ENCODE results near the gene NUDC.
A peak's percentile ranks its signal among the peaks of the same experiment; 100 is the strongest.

NUDC gene

DNA sequence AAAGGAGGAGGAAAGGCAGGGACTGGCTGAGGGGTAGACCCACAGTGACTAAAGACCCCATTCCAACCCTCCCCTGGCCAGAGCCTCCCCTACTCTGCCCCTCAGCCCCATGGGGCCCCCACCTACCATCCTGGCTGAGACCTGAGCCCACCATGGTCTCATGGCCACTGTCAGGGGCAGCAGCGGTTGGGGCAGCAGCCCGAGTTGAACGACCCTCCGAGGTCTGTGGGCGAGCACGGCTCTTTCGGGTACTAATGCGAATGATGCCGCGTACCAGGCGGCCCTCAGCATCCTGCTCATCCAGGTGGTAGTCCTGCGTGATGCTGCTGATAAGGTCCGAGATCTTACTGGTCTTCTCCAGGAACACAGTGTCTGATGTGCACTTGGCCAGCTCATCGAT is 29.7 kb downstream of the NUDC start:
- no peak for DNase-seq (ENCODE audit: low spot score)

DNA sequence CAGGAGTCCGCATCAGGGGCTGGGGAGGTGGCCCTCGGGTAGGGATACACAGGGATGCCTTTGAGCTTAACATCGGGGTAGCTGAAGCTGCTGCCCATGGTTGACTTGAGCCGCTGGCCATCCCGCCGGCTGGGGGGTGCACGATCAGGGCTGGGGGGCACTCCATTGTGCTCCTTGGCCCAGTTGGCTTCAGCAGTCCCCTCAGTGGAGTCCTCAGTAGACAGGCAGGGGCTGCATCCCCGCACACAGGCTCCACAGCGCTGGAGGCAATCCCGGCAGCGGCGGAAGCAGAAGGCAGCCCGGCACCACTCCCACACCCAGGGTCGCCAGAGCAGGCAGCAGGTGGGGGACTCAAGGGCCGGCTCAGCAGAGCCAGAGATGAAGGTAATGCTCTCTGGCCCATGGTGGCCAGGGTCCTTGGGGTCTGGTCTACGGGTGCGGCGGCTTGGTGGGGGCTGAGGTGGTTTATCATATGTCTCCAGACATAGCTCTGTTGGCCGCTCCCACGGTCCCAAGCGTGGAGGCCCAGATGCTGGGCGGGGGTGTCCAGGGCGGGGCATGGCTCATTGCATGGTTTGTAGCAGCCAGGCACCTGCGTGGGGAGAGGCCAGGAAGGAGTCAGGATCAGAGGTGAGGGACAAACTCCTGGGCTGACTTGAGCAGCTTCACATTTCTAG is 30.4 kb downstream of the NUDC start:
- DNase-seq (ENCODE audit: low spot score) = no peak

DNA sequence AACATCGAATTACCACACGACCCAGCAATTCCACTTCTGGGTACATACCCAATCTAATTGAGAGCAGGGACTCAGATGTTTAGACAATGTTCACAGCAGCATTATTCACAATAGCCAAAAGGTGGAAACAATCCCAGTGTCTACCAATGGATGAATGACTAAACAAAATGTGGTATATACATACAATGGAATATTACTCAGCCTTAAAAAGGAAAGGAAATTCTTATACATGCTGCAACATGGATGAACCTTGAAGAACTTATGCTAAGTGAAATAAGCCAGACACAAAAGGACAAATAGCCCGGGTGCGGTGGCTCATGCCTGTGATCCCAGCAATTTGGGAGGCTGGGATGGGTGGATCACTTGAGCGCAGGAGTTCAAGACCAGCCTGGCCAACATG is 31.8 kb downstream of the NUDC start:
- DNase-seq (ENCODE audit: low spot score) = no peak

DNA sequence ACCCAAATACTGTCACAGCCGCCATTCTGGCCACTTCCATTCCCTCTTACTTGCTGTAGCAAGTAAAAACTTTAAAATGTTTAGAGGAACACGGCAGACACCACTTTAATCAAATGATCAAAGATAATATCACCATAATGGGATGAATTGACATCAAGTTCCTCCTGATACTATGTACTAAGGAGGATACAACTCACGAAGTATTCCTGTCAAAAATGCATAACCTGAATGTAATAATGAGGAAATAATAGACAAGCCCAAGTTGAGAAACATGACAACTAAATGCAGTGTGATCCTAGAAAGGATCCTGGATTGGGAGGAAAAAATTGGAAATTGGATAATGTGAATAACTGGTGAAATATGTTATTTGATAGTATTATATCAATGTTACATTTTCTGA is 34.8 kb downstream of the NUDC start:
- DNase-seq (ENCODE audit: low spot score) = no peak

DNA sequence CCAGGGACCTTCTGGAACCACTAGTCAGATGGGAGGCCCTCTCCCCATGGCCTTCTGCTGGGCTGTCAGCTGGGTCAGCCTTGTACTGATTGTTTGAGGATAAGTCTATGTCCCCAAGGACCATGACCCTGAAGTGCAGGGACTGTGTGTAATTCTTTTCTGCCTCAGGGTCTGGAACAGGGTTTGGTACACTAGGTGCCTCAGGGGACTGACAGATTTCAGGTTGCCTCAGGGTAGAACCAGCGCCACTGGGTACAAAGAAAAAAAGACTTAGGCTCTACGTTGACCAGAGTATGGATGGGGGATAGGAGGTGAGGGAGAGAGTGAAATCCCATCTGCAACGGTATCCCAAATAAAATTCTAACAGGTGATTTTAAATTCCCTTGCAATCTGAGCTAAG is 35.8 kb downstream of the NUDC start:
- DNase-seq (ENCODE audit: low spot score) = no peak

DNA sequence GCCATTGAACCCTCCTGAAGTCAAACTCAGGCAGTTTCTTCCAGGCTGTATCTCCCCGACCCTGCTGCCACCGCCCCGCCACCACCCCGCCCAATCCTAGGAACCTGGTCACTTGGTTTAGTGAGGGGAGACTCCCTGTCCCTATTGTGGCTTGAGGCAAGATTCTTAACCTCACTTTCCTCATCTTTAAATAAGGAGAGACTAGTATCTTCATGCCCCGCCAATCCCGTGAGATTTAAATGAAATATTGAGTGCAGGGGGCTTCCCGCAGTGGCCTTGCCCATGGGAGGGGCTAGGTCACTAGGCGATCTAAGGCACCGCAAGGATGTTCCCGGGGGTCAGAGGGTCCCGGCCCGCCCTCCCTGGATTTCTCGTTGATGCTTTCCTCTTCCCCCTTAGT is 37.7 kb downstream of the NUDC start:
- DNase-seq (ENCODE audit: low spot score) = no peak

DNA sequence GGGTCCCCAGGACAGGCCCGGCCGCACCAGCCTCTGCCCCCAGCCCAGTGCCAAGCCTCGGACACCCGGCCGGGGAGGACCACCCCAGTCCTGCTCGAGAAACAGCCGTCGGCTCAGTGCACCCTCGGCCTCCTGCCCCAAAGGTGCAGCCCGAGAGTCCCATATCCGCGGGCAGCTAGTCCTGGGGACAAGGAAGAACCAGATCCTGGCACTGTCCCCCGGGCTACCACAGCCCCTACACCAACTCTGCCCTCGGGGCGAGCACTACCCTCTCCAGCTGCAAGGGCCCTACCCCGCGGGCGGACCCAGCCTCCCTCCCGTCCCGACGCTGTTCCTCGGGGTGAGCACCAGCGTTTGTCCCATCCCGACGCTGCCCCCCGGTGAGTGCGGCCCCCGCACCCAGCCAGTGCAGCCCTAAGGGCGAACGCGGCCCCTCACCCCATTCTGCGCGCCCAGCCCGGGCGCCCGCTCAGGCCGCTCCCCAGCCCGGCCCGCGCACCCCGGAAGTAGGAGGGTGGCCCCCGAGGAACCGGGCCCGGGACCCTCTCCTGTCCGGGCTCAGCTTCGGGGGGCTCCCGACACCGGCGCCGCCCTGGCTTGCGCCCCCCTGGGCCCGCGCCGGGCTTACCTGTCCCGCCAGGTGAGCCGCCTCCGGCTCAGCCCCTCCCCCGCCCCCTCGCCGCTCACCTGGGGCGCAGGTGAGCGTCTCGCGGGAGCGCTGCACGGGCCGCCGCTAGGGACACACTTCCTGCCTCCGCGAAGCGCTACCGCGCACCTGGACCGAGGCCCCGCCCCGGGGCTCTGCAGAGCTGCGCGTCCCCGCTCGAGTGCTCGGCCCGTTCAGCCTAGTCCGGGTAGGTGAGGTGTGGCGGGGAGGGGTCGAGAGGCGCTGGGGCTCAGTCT is 38.4 kb downstream of the NUDC start, which contains the start of gene KDF1:
TSS of gene KDF1 (minus strand) at position 747 of the 903 bp plus-strand sequence. CDS start 8,088 bp downstream, outside the sequence.
- peak; percentile 61 for DNase-seq (ENCODE audit: low spot score)

DNA sequence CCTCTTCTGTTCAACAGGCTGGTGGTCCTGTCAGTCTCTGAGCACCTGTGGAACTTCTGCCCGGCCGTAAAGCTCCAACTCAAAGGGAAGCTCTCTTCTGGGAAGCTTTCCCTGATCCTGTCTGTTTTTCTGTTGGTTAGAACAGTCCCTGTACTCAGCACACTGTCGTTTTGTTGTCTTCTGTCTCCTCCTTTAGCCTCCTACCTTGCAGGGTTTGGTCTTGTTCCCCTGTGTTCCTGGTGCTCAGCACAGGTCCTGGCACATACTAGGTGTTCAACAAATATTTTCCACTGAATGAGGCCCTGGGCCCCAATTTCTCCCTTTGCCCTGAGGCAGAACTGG is 39.1 kb downstream of the NUDC start:
- no peak for DNase-seq (ENCODE audit: low spot score)

DNA sequence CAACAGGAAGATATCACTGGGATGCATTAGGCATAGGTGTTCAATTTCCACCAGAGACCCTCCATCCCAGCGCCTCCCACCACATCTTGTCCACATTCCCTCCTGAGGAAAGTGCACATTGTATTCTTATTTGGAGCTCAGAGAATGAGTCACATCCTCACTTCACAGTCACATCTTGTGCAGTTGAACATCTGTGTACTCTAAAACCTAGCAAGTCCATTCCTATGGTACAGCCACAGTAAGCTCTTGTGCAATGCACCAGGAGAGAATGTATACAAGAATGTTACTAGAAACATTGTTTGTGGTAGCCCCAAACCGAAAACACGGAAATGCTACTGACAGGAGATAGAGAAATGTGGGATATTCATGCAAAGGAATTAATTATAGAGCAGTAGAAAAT is 40.3 kb downstream of the NUDC start:
- DNase-seq (ENCODE audit: low spot score) = no peak

DNA sequence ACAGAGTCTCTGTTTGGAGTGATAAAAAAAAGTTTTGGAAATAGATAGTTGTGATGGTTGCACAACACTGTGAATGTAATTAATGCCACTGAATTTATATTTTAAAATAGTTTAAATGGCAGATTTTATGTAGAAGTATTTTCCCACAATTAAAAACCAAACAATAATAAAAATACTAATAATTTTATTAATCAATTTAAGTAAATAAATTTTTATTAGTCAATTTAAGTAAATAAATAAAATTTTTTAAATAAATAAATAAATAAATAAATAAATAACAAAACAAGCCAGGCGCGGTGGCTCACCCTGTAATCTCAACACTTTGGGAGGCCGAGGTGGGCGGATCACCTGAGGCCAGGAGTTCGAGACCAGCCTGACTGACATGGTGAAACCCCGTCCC is 43.7 kb downstream of the NUDC start:
- DNase-seq (ENCODE audit: low spot score) = no peak

DNA sequence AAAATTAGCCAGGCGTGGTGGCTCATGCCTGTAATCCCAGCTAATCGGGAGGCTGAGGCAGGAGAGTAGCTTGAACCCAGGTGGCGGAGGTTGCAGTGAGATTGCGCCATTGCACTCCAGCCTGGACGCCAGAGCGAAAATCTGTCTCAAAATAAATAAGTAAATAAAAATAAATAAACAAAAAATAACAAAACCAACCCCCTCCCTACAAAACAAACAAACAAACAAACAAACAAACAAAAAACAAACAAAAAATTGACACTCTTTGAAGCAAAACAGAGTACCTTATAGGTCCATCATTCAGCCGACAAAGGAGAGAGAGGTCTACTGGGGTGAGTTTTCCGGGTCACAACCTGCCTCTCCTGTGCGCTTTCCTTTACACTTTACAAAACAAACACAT is 44.1 kb downstream of the NUDC start:
- DNase-seq (ENCODE audit: low spot score) = no peak

DNA sequence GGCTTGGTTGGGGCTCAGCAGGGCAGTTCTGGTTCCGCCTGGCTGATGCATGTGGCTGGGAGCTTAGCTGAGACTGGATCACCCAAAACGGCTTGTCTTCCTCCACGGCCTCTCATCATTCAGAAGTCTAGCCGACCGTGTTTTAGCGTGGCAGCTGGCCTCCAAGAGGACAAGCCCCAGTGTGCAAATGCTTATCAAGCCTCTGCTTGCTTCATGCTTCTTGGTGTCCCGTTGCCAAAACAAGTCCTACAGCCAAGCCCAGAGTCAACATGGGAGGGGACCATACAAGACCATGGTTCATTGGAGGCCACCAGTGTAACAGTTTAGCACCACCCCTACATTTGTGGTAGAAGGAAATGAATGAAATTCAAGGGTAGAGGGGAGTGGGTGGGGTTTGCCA is 49.3 kb downstream of the NUDC start:
- DNase-seq (ENCODE audit: low spot score) = no peak

DNA sequence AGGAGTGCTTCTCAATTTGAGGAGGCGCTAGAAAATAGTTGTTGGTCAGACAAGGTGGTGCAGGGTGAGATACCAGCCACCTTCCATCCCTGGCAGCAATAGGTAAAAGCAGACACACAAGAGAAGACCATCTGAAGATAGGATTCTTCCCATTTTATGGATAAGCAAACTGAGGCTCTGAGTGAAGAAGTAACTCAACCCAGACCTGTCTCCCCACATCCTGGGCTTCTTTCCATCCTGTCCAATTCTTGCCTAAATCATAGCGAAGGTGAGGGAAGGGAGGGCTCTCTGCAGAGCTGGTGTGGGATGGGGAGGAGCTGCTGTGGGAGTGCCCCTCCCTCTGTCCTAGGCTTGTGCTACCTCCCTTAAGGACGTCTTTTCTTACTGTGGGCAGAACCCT is 50.0 kb downstream of the NUDC start:
- no peak for DNase-seq (ENCODE audit: low spot score)

DNA sequence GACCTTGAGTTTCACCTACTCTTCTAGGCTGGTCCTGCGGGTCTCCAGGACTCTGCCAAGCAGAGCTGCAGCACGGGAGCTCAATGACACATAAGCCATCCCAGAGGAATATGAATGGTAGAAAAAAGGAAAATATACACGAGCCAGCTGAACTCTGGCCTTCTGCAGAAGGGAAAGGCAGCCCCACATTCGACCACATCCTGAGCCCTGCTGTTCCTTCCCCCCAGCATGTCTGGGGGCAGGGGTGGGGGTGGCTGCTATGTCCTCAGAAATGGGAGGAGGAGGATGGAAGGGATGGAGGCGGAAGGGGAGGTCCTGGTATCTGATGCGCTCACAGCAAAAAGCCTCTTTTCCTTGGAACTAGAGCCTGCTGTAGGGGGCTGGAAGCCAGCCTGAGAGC is 50.8 kb downstream of the NUDC start:
- no peak for DNase-seq (ENCODE audit: low spot score)

DNA sequence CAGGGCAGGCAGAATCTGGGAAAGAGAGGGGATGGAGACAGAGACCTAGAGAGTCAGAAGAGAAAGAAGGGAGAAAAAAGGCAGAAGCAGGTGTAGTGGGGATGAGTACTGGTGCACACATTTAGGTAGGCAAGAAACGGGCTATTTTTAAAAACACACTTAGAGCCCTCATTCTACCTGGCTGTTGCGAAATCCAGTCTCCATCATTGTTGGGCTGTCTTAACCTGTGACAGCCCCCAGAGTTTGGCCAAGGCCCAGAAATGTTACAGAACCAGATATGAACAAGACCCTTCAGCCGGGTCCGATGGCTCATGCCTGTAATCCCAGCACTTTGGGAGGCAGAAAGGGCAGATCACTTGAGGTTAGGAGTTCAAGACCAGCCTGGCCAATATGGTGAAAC is 51.3 kb downstream of the NUDC start:
- DNase-seq (ENCODE audit: low spot score) = no peak

DNA sequence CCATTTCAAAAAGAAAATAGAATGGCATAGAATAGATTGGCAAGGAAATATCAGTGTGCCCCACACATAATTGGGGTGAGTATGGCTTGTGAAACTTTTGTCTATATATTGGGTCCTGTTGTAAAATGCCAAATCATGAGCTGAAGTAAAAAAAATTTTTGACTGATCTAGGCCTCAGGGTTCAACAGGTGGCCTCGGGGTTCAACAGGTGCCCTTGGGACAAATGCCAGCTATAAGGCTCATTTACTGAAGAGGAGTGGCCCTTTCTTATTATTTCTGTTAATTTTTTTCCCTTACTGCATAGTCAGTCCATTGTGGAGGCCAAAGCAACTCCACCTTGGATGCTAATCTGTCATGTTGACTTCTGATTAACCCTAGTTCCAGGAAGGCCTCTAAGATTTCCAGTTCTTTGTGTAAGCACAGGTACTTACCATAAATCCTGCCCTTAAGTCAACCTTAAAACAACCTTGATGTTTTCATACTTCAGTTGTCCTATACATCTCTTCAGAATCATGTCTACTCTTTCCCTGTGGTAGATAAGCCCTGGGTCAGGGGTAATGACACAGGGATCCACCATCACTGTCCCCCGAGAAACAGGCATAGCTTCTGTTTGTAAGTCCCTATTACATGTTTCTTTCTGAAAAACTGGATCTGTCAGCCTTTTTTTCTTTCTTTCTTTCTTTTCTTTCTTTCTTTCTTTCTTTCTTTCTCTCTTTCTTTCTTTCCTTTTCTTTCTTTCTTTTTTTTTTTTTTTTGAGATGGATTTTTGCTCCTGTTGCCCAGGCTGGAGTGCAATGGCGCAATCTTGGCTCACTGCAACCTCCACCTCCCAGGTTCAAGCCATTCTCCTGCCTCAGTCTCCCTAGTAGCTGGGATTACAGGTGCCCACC is 55.3 kb downstream of the NUDC start:
- DNase-seq (ENCODE audit: low spot score) = no peak

DNA sequence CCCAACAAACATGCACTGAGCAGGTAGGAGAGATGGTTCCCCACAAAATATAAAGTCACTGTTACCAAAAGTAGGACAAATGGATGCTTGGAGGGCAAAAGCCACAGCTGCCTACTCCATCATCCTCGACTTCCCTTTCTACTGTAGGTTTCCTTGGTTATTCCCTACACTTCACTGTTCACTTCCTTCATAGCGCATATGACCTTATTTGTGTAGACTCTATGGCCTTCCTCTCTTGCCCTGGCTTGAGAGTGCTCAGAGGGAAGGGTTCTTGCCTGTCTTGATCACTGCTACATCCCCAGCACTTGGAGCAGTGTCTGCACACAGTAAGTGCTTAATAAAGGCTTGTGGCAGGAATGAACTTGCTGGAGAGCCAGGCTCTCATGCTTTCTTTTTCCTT is 57.4 kb downstream of the NUDC start:
- no peak for DNase-seq (ENCODE audit: low spot score)

DNA sequence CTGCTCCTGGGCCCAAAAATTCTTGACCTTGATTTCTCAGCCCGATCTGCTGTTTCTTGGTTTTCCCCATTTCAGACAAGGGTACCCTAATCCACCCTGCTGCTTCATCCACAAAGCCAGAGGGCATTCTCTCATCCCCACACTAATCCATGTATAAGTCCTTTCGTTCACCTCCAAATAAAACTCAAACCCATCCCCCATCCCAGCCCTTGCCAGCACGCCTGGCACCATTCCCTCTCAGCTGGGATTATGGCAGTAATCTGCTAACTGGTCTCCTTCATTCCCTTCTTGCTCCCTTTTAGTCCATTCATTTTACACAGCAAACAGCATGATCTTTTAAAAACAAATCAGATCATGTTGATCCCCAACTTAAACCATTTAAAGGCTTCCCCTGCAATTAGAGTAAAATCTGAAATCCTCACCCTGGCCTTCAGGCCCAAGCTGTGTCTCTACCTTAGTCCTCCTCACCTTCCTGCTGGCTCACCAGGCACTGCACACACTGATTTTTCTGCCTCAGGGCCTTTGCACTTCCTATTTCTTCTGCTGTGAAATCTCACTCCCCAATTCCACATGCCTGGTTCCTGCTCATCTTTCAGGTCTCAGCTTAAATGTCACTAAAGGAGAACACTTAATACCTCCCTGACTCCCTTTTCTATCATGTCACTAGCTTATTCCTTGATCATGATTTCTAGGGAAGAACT is 59.8 kb downstream of the NUDC start:
- no peak for DNase-seq (ENCODE audit: low spot score)

DNA sequence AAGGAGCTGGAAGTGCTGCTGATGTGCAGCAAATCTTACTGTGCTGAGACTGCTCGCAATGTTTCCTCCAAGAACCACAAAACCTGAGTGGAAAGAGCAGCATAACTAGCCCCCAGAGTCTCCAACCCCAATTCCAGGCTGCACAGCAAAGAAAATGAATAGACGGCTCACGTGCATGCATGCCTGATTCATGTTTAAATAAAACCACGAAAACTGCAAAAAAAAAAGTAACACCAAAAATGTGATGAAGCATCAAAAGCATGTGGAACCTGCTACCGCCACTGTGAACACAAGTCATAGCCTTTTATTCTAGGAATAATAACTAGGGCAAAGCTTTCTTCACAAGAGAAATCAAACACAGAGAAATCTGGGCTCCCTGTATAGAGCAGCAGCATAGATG is 62.3 kb downstream of the NUDC start:
- no peak for DNase-seq (ENCODE audit: low spot score)

DNA sequence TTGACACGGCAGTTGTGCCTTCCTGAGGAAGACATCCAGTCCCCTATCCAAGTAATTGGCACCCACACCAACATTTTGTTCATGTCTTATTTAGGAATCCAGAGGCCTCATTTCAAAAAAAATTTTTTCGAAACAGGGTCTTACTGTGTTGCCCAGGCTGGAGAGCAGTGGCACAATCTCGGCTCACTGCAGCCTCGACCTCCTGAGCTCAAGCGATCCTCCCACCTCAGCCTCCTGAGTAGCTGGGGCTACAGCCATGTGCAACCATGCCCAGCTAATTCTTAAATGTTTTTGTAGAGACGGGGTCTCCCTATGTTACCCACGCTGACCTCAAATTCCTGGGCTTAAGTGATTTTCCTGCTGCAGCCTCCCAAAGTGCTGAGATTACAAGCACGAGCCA is 62.7 kb downstream of the NUDC start:
- DNase-seq (ENCODE audit: low spot score) = no peak

DNA sequence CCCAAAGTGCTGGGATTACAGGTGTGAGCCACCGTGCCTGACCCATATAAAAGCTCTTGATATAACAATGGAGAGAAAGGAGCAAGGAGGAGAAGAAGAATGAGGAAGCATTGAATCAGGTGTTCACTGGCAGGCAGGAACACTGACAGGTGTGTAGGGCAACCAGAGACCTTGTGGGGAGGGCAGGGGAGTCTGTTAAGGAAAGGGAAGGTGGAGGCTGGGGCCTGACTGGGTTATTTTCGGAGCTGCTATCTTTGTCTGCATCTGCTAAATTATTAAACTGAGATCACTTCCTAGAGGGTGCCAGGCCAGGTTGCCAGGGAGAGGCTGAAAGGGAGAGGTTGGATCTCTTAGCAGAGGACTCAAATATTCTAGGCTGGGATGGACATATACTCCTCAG is 65.1 kb downstream of the NUDC start:
- no peak for DNase-seq (ENCODE audit: low spot score)
